Parathyroid adenoma (tissue), 2 donors: Measurements from ENCODE around the gene SPEF2.

Source experiments
- H2AFZ ChIP-seq: fragments of 300-600 bp; sonication (generic); one replicate; pipeline ENCODE4 v1.7.0; 2017; ENCODE audit warnings: antibody characterized with exemption, mild to moderate bottlenecking
- H3K27ac ChIP-seq: fragments of 300-600 bp; sonication (generic); one replicate; pipeline ENCODE4 v1.7.0; 2017
- H3K27me3 ChIP-seq: fragments of 300-600 bp; sonication (generic); one replicate; pipeline ENCODE4 v1.7.0; 2017; ENCODE audit warnings: low read length; ENCODE audit not compliant: control insufficient read depth, insufficient read depth
- H3K36me3 ChIP-seq: fragments of 300-600 bp; sonication (generic); one replicate; pipeline ENCODE4 v1.7.0; 2017; ENCODE audit warnings: low read length; ENCODE audit not compliant: control insufficient read depth, insufficient read depth
- H3K4me1 ChIP-seq: fragments of 300-600 bp; sonication (generic); one replicate; pipeline ENCODE4 v1.7.0; 2017; ENCODE audit warnings: control low read depth
- H3K4me2 ChIP-seq: fragments of 300-600 bp; sonication (generic); one replicate; pipeline ENCODE4 v1.7.0; 2017; ENCODE audit warnings: low read length
- H3K4me3 ChIP-seq: fragments of 300-600 bp; sonication (generic); one replicate; pipeline ENCODE4 v1.7.0; 2017; ENCODE audit warnings: low read depth, low read length
- H3K79me2 ChIP-seq: fragments of 300-600 bp; sonication (generic); one replicate; pipeline ENCODE4 v1.7.0; 2017; ENCODE audit warnings: control low read depth
- H3K9ac ChIP-seq: fragments of 300-600 bp; sonication (generic); one replicate; pipeline ENCODE4 v1.7.0; 2017; ENCODE audit warnings: mild to moderate bottlenecking
- H3K9me3 ChIP-seq: fragments of 300-600 bp; sonication (generic); one replicate; pipeline ENCODE4 v1.7.0; 2017; ENCODE audit warnings: low read length; ENCODE audit not compliant: control insufficient read depth
- CTCF ChIP-seq: fragments of 300-600 bp; sonication (generic); IDR thresholded peaks from one replicate; pipeline ENCODE4 v1.7.0; 2017; ENCODE audit warnings: antibody characterized with exemption, mild to moderate bottlenecking
- donor health status: primary hyperparathyroidism.

The SPEF2 gene

GRCh38 chr5:35781181-35781790 lies 163.6 kb downstream of the SPEF2 start:
- Histone ChIP-seq H3K9ac (no peak overlapping the region), H3K4me1 (no peaks in the 10 kb centered on the region), H3K79me2 (no peaks in the 10 kb centered on the region), H3K27me3 (no peaks in the 10 kb centered on the region), H3K9me3 (no peaks in the 10 kb centered on the region), H3K27ac (no peak overlapping the region), H3K4me3 (no peak overlapping the region), H3K4me2 (no peak overlapping the region), H3K36me3 (no peaks in the 10 kb centered on the region), H2AFZ (no peak overlapping the region)
- TF ChIP-seq CTCF: no peak

- Histone ChIP-seq H3K9me3 (no peaks in the 10 kb centered on the region), H3K4me1 (no peaks in the 10 kb centered on the region), H3K79me2 (no peaks in the 10 kb centered on the region), H3K36me3 (no peaks in the 10 kb centered on the region), H3K27ac (no peak overlapping the region), H3K4me3 (no peak overlapping the region), H2AFZ (no peak overlapping the region), H3K27me3 (no peaks in the 10 kb centered on the region), H3K9ac (no peak overlapping the region), H3K4me2 (no peak overlapping the region)
- no peak for TF ChIP-seq CTCF
Measured at GRCh38 chr5:35783551-35783950, 165.9 kb downstream of the SPEF2 start.

- TF ChIP-seq CTCF: no peak
- no peaks in the 10 kb centered on the region for H3K4me1 ChIP-seq
- H3K27me3 ChIP-seq: no peaks in the 10 kb centered on the region
- H3K79me2 ChIP-seq: no peaks in the 10 kb centered on the region
- H3K27ac ChIP-seq: no peak overlapping the region
- H2AFZ ChIP-seq: no peak overlapping the region
- H3K4me3 ChIP-seq: no peak overlapping the region
- H3K9ac ChIP-seq: no peak overlapping the region
- no peak overlapping the region for H3K4me2 ChIP-seq
- H3K36me3 ChIP-seq: no peaks in the 10 kb centered on the region
- H3K9me3 ChIP-seq: no peaks in the 10 kb centered on the region
Measured at GRCh38 chr5:35785601-35786085, 168.0 kb downstream of the SPEF2 start.

- H3K36me3 ChIP-seq: no peaks in the 10 kb centered on the region
- H3K4me2 ChIP-seq: no peak overlapping the region
- no peaks in the 10 kb centered on the region for H3K27me3 ChIP-seq
- no peak for TF ChIP-seq CTCF
- no peak overlapping the region for H3K9ac ChIP-seq
- no peaks in the 10 kb centered on the region for H3K9me3 ChIP-seq
- no peak overlapping the region for H3K27ac ChIP-seq
- no peaks in the 10 kb centered on the region for H3K4me1 ChIP-seq
- H3K4me3 ChIP-seq: no peak overlapping the region
- no peak overlapping the region for H2AFZ ChIP-seq
- H3K79me2 ChIP-seq: no peaks in the 10 kb centered on the region
Measured at GRCh38 chr5:35788724-35789123, 171.1 kb downstream of the SPEF2 start.
